B cell (primary cell): ENCODE measurements around the gene SORD. TPM values are rescaled to one million over a fixed set of nuclear protein-coding genes. Genes with fewer than 3 reads are reported as not detected.
"Not testable (repeated sequence)": the region's sequence is repeated elsewhere in the genome, so short reads cannot be mapped to it uniquely, and the experiment has no call there.

ENCODE experiments used
- ATAC-seq: fragments of 200-7000 bp; cut with Tn5 transposase; one replicate; pipeline ENCODE4 v1.10.0; 2021; ENCODE audit warnings: low read depth, mild to moderate bottlenecking, moderate number of reproducible peaks, moderate library complexity
- CTCF ChIA-PET: fragments of 350-600 bp; sonication (Branson Sonifier 250); formaldehyde crosslinking; loops from one replicate; lab custom pipeline; 2021; ENCODE audit warnings: antibody characterized with exemption, inconsistent platforms; lab: Charles Lee
- POLR2A ChIA-PET: fragments of 350-600 bp; sonication (Branson Sonifier 250); formaldehyde crosslinking; loops from one replicate; lab custom pipeline; 2021; ENCODE audit warnings: antibody characterized with exemption; lab: Charles Lee
- DNase-seq: peaks from one replicate; pipeline ENCODE4 v3.0.0; 2013
- H2AFZ ChIP-seq: 2 replicates; pipeline ENCODE4 v1.6.1; 2012; ENCODE audit warnings: mild to moderate bottlenecking, low read depth, low read length; ENCODE audit not compliant: insufficient read depth, poor library complexity, severe bottlenecking
- H3K27ac ChIP-seq, 2 donors: 1 replicate in 1 of 2; 2 replicates in 1 of 2; pipeline ENCODE4 v1.5.1; 2012 to 2013; ENCODE audit warnings: low read length in 2 of 2, mild to moderate bottlenecking in 2 of 2, moderate library complexity in 1 of 2
- H3K27me3 ChIP-seq, 4 experiments: fragments of 200-600 bp in 1 of 4; sonication (generic) in 1 of 4; replicated peaks in 1 of 4; 1 replicate in 2 of 4; 2 replicates in 2 of 4; pipeline versions ENCODE4 v1.6.1 to v1.7.0; 2013 to 2016; ENCODE audit warnings: low read length in 3 of 4, mild to moderate bottlenecking in 2 of 4, mixed read lengths in 1 of 4, moderate library complexity in 1 of 4; ENCODE audit not compliant: insufficient read depth in 4 of 4, control insufficient read depth in 3 of 4; ENCODE audit errors: control extremely low read depth in 1 of 4
- H3K36me3 ChIP-seq, 2 experiments: replicated peaks in 1 of 2; 1 replicate in 1 of 2; 2 replicates in 1 of 2; pipeline versions ENCODE4 v1.6.1 to v1.7.1; 2013; ENCODE audit warnings: low read length in 1 of 2; ENCODE audit not compliant: insufficient read depth in 2 of 2, control insufficient read depth in 1 of 2; ENCODE audit errors: control extremely low read depth in 1 of 2, extremely low read depth in 1 of 2
- H3K4me1 ChIP-seq, 2 donors: fragments of 200-600 bp in 1 of 2; sonication (generic) in 1 of 2; 1 replicate in 1 of 2; 2 replicates in 1 of 2; pipeline versions ENCODE4 v1.5.1 to v1.6.1; 2013 to 2017; ENCODE audit warnings: low read length in 2 of 2; ENCODE audit not compliant: control insufficient read depth in 2 of 2, insufficient read depth in 2 of 2
- H3K4me2 ChIP-seq: replicated peaks from 2 replicates; pipeline ENCODE3; 2012; ENCODE audit warnings: mild to moderate bottlenecking, low read depth, low read length; ENCODE audit not compliant: poor library complexity, severe bottlenecking
- H3K4me3 ChIP-seq, 5 experiments: fragments of 200-600 bp in 1 of 5; sonication (generic) in 1 of 5; 1 replicate in 3 of 5; 2 replicates in 2 of 5; pipeline versions ENCODE4 v1.5.1 to v1.7.0; 2011 to 2016; ENCODE audit warnings: low read length in 4 of 5, mild to moderate bottlenecking in 4 of 5, low read depth in 2 of 5, control low read depth in 1 of 5, moderate library complexity in 1 of 5; ENCODE audit not compliant: insufficient read depth in 1 of 5; ENCODE audit errors: control extremely low read depth in 1 of 5, extremely low read depth in 1 of 5
- H3K79me2 ChIP-seq: fragments of 200-600 bp; sonication (generic); one replicate; pipeline ENCODE4 v1.6.0; 2016; ENCODE audit warnings: low read length; ENCODE audit not compliant: control insufficient read depth, insufficient read depth
- H3K9ac ChIP-seq: fragments of 200-600 bp; sonication (generic); 2 replicates; pipeline ENCODE4 v1.6.1; 2017; ENCODE audit warnings: mild to moderate bottlenecking, low read length, moderate library complexity
- H3K9me3 ChIP-seq, 3 donors: one replicate each; pipeline versions ENCODE4 v1.6.1 to v1.7.1; 2013; ENCODE audit warnings: low read length in 2 of 3; ENCODE audit not compliant: control insufficient read depth in 2 of 3, insufficient read depth in 1 of 3; ENCODE audit errors: control extremely low read depth in 1 of 3
- H4K20me1 ChIP-seq: 2 replicates; pipeline ENCODE4 v1.6.0; 2012; ENCODE audit warnings: mild to moderate bottlenecking, low read length; ENCODE audit not compliant: insufficient read depth, control insufficient read depth, poor library complexity, severe bottlenecking
- H3K27ac Mint-ChIP-seq: one replicate; pipeline ENCODE4 v1.8.0; 2021; ENCODE audit warnings: mixed read lengths
- H3K27me3 Mint-ChIP-seq: one replicate; pipeline ENCODE4 v1.8.0; 2021; ENCODE audit warnings: mixed read lengths
- H3K4me1 Mint-ChIP-seq: one replicate; pipeline ENCODE4 v1.8.0; 2021; ENCODE audit warnings: mixed read lengths
- H3K4me3 Mint-ChIP-seq: one replicate; pipeline ENCODE4 v1.8.0; 2021; ENCODE audit warnings: mixed read lengths
- H3K9me3 Mint-ChIP-seq: one replicate; pipeline ENCODE4 v1.8.0; 2022; ENCODE audit warnings: mixed read lengths; ENCODE audit not compliant: insufficient read depth
- WGBS: methylation state at CpG from one replicate; pipeline ENCODE4 v1.1.5; 2013; ENCODE audit warnings: missing lambda C conversion rate; ENCODE audit not compliant: insufficient coverage; 5-methylcytosine and 5-hydroxymethylcytosine counted together
- intact Hi-C: fragments of 100-400 bp; cut with micrococcal nuclease; formaldehyde crosslinking; loops from one replicate; pipeline ENCODE4 v1.10.0; 2022
- polyA plus RNA-seq: library from polyadenylated mRNA; depleted of rRNA; stranded (reverse); fragments of >200 nt; gene quantifications from 2 replicates; pipeline ENCODE4 v1.2.3, GENCODE V29; 2012
- total RNA-seq, 2 donors: library from RNA; stranded (reverse); fragments of 120-200 nt in 1 of 2; gene quantifications; 1 replicate in 1 of 2; 2 replicates in 1 of 2; pipeline versions ENCODE4 v1.2.3 to v1.2.4, GENCODE V29; 2013 to 2022

Gene SORD
- total and polyA plus RNA-seq, 2 donors (not counting 1 experiment from before 2014, with no cell fraction given), result 22.2 to 25.8 TPM

- H3K9ac ChIP-seq, CTCF ChIA-PET, H3K27ac Mint-ChIP-seq, H3K27me3 Mint-ChIP-seq, H3K4me3 Mint-ChIP-seq, H4K20me1 ChIP-seq, H3K4me1 ChIP-seq, H3K9me3 ChIP-seq, POLR2A ChIA-PET, H3K79me2 ChIP-seq, H3K9me3 Mint-ChIP-seq, H3K36me3 ChIP-seq, H3K4me3 ChIP-seq, H3K27ac ChIP-seq, DNase-seq, H3K4me2 ChIP-seq, intact Hi-C loops, H3K27me3 ChIP-seq, ATAC-seq, H2AFZ ChIP-seq: not testable (repeated sequence)
- WGBS, result no CpG with 5 or more reads among the region's 2 CpGs
- peaks cover 21% of the 10 kb centered on the region for H3K4me1 Mint-ChIP-seq
Observed at GRCh38 chr15:45032501-45032900, 9.5 kb downstream of the SORD start.

- H3K9ac ChIP-seq, H3K4me3 ChIP-seq, H3K27ac ChIP-seq, H4K20me1 ChIP-seq, H3K9me3 ChIP-seq, H3K4me2 ChIP-seq, POLR2A ChIA-PET, H3K27ac Mint-ChIP-seq, H3K27me3 ChIP-seq, H3K9me3 Mint-ChIP-seq, H3K79me2 ChIP-seq, H3K4me3 Mint-ChIP-seq, intact Hi-C loops, ATAC-seq, H3K27me3 Mint-ChIP-seq, H3K36me3 ChIP-seq, H2AFZ ChIP-seq, DNase-seq: not testable (repeated sequence)
- CTCF ChIA-PET, result interaction anchor here (5.4 kb wide), 1 partner anchor 16 kb away, joined by 52 read pairs; no protein-coding TSS in a partner anchor
- WGBS, result 83% methylated on average over 1 of the region's 4 CpGs
- H3K4me1 ChIP-seq, result peaks cover 15 to 20% of the 10 kb centered on the region in 2 donors
- peaks cover 32% of the 10 kb centered on the region for H3K4me1 Mint-ChIP-seq
Observed at GRCh38 chr15:45034087-45034486, 11.1 kb downstream of the SORD start.

DNA sequence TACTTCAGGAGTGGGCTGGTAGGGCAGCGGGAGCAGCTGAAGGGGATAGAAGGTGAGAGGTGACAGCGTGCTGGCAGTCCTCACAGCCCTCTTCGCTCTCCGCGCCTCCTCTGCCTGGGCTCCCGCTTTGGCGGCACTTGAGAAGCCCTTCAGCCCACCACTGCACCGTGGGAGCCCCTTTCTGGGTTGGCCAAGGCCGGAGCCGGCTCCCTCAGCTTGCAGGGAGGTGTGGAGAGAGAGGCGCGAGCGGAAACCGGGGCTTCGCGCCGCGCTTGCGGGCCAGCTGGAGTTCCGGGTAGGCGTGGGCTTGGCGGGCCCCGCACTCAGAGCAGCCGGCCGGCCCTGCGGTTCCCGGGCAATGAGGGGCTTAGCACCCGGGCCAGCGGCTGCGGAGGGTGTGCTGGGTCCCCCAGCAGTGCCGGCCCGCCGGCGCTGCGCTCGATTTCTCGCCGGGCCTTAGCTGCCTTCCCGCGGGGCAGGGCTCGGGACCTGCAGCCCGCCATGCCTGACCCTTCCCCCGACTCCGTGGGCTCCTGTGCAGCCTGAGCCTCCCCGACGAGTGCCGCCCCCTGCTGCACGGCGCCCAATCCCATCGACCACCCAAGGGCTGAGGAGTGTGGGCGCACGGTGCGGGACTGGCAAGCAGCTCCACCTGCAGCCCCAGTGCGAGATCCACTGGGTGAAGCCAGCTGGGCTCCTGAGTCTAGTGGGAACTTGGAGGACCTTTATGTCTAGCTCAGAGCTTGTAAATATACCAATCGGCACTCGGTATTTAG, 11.8 kb downstream of the SORD start:
- H3K9me3 ChIP-seq, DNase-seq, H3K36me3 ChIP-seq, H3K27ac ChIP-seq, H3K27me3 ChIP-seq, H4K20me1 ChIP-seq, H3K27me3 Mint-ChIP-seq, H3K4me2 ChIP-seq, H3K4me3 ChIP-seq, POLR2A ChIA-PET, intact Hi-C loops, H3K4me3 Mint-ChIP-seq, H3K9ac ChIP-seq, H3K27ac Mint-ChIP-seq, ATAC-seq, H3K79me2 ChIP-seq, H2AFZ ChIP-seq, H3K9me3 Mint-ChIP-seq: not testable (repeated sequence)
- peaks cover 15 to 20% of the 10 kb centered on the region in 2 donors for H3K4me1 ChIP-seq
- CTCF ChIA-PET, result interaction anchor here (0.8 to 5.4 kb wide), 8 partner anchors 12 to 182 kb away, joined by 3 to 56 read pairs (median 18); partner anchors contain the start of gene SORD
- WGBS, result 99% methylated on average over 49 of the region's 56 CpGs
- peaks cover 35% of the 10 kb centered on the region for H3K4me1 Mint-ChIP-seq
